ENCODE results near the gene DERA.
"Not testable (repeated sequence)": the region's sequence is repeated elsewhere in the genome, so short reads cannot be mapped to it uniquely, and the experiment has no call there.

Gene DERA

DNA sequence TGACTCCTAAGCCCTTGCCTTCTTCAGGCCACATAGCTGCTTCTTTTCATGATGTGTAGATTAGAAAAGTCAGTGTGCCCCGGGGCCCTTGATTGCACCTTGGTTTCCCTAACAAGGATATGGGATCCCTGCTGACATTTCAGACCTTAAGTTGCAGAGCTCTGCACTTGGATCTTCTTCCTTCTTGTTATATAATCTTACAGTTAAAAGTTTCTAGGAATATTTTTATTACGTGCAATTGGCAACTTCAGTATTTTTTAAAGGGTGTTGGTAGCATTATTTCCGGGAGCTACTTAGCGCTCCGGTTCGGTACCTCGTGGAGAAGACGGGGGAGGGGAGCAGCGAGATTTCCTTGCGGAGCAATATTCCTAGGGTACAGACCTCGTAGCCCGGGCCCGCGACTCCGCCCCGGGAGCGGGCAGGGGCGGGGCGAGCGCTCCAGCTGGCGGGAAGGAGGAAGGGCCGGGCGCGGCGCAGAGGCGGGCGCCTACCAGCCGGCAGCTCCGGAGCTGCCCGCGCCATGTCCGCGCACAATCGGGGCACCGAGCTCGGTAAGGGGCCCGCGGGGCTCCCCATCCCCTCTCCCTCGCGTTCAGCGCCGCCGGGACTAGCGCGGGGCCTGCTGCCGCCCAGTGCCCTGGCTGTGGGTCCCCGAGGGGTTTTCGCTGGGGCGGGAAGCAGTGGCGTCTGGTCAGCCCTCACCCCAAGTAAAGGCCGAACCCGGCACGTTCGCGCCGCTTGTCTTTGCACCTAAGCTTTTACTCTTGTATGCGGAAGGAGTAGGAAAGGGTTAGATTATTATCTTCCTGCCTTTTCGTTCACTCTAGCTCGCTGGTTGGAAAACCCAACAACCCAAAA lies at the start of gene DERA:
Gene DERA, plus strand, starts transcription at position 469 of the 858 bp plus-strand sequence. Its CDS starts 52 bp downstream, at position 521.
- DNase-seq = peak; percentile 54

DNA sequence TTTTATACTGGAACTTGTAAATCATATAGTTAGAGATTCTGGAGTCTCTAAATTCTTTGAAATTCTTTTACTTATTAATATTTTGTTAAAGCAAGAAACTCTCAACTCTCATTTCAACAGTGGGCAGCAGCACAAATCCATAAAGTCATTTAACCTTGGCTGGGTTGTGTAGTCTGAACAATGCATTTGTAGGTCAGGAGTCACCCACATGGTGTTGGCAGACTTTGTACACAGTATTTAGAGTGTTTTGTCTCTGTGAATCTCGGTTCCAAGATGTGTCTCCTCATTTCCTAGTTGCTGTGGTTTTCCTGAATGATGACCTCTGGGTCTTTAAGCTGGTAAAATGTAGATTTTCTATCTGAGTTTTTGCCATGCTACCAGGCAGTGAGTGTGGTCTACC lies 49.7 kb upstream of the DERA start:
- DNase-seq = no peak

DNA sequence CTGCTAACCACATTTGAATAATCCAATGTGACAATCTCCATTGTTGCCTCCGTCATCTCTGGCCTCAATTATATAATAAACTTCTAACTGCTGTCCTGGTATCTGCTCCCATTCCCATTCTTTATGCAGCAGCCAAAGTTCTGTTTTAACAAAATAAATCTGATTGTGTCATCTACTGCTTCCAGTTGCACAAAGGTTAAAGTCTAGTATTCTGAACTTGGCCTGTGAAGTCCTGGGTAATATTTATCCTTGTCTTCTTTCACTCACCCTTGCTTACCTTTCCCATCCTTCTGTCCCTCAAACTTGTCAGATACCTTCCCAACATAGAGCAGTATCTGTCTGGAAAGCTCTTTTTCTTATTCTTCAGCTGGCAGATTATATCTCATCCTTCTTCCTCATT lies 48.3 kb upstream of the DERA start:
- no peak for DNase-seq

DNA sequence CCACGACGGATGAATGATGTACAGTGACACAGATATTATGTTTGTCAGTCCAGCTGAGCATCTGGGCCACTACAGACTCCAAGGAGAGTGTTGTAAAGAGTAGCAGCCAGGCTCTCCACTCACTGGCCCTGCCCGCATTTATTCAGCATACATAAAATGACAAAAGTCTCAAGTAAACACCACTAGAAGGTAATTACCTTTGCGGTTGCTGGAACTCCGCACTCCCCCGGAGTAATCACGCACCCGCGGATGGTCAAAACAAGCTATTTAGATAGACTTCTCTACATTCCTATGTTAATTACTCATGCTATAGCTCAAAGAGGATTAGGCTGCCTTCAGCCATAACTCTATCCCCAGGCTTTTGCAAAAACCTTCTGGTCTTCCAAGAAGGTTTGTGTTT lies 47.8 kb upstream of the DERA start:
- DNase-seq = no peak

DNA sequence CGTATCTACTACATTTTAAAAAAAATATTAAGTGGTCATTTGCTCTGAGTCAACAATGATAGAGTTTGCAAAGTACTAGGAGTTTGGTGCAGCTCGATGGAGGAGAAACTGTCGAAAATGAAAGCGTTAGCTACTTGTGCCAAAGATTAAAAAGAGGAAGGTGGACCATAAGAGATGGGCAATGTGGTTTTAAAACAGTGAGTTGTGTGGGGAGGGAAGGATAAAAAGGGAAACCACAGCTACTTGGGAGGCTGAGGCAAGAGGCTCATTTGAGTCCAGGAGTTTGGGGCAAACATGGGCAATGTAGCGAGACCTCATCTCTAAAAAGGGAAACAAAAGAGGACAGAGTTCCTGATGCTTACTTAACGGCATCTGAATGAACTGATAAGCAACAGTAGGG lies 47.1 kb upstream of the DERA start:
- no peak for DNase-seq

DNA sequence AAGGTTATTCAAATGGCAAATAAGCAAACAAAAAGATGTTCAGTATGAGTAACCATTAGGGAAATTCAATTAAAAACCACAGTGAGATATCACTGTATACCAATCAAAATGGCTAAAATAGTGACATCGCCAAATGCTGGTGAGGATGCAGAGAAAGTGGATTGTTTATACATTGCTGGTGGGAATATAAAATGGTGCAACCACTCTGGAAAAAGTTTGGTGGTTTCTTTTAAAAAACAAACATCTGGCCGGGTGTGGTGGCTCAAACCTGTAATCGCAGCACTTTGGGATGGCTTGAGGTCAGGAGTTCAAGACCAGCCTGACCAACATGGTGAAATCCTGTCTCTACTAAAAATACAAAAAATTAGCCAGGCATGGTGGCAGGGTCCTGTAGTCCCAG lies 42.9 kb upstream of the DERA start:
- DNase-seq = no peak

DNA sequence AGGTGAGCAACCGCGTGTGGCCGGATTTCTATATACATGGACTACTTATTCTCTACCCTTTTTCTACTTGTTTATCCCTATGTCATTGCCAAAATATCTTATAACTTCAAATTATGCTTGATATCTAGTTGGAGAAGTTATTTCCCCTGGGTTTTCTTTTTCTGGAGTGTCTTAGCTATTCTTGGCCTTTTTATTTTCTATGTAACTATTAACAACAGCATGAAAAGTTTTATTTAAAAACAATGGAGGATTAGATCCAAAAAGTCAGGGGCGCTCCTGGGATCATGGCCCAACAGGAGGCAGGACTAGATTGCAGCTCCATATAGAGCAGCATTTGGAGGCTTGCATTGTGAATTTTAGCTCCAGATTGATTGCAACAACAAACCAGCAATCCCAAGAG lies 37.6 kb upstream of the DERA start:
- DNase-seq = no peak

DNA sequence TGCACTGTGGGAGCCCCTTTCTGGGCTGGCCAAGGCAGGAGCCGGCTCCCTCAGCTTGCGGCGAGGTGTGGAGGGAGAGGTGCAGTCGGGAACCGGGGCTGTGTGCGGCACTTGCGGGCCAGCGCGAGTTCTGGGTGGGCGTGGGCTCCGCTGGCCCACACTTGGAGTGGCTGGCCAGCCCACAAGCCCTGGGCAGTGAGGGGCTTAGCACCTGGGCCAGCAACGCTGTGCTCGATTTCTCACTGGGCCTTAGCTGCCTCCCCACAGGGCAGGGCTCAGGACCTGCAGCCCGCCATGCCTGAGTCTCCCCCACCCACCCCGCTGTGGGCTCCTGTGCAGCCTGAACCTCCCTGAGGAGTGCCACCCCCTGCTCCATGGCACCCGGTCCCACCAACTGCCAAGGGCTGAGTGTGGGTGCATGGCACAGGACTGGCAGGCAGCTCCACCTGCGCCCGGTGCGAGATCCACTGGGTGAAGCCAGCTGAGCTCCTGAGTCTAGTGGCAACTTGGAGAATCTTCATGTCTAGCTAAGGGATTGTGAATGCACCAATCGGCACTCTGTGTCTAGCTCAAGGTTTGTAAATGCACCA lies 36.5 kb upstream of the DERA start:
- not testable (repeated sequence) for DNase-seq

DNA sequence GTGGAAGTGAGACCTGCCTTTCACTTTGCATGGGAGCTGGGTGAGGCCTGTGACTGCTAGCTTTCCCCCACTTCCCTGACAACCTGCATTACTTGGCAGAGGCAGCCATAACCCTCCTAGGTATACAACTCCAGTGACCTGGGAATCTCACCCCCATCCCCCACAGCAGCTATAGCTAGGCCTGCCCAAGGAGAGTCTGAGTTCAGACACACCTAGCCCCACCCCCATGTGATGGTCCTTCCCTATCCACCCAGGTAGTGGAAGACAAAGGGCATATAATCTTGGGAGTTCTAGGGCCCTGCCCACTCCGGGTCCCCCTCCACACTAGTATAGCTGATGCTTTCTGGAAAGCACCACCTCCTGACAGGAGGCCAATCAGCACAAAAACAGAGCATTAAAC lies 35.3 kb upstream of the DERA start:
- no peak for DNase-seq

DNA sequence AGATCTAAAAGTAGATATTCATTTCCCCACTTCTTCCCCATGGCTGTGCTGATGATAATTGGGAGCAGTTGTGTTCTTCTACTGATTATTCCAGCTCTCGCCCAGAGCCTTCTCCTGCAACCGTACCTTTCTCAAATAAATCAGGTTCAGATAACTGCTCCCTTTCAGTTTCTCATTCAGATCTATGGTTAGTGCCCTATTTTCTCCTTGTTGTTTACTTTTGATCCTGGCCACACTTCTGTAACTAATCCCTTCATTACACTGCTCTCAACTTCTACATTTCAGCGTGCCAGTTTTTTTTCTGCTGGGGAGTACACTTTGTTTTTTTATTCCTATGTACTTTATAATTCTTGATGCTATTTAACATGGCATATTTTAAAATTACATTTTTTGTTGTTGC lies 31.7 kb upstream of the DERA start:
- no peak for DNase-seq

DNA sequence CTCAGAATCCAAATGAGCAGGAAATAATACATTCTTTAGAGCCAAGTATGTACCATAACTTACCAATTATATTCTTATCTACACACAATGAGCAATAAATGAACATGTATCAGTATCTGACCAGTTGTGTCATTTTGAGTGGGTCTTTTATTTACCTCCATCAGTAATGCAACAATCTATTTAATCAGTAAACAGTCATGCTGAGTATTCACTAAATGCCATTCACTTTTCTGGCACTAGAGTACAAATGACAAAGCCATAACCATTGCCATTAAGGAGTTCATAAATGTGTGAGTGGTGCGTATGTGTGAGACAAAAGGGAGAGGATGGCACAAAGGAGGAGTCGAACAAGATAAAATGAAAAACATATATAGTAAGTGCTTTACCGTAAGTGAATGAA lies 30.4 kb upstream of the DERA start:
- no peak for DNase-seq

DNA sequence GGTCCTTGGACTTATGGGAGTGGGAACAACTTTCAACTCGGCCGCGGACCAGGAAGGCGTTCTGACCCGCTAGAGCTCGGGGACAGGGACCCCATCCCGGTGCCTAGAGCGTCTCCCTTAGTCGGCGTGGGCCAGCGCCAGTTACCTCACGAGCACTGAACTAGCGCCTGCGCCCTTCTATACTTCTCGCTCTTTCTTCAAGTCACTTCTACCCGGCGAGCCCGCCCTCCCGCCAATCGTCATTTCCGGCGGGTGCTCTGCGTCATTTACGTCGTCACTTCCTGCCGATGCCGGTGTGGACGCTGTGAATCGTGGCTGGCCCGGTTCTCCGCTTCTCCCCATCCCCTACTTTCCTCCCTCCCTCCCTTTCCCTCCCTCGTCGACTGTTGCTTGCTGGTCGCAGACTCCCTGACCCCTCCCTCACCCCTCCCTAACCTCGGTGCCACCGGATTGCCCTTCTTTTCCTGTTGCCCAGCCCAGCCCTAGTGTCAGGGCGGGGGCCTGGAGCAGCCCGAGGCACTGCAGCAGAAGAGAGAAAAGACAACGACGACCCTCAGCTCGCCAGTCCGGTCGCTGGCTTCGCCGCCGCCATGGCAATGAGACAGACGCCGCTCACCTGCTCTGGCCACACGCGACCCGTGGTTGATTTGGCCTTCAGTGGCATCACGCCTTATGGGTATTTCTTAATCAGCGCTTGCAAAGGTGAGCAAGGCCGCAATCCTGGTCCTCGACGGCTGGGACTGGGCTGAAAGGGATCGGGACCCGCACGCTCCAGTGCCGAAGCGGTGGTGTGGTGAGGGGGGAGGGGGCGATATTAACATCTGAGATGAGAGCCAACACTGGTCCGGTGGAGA lies 28.8 kb upstream of the DERA start, which contains the start of gene STRAP:
Gene STRAP, plus strand, starts transcription at position 270 of the 854 bp plus-strand sequence. Its CDS starts 321 bp downstream, at position 591.
- DNase-seq = peak; percentile 95

DNA sequence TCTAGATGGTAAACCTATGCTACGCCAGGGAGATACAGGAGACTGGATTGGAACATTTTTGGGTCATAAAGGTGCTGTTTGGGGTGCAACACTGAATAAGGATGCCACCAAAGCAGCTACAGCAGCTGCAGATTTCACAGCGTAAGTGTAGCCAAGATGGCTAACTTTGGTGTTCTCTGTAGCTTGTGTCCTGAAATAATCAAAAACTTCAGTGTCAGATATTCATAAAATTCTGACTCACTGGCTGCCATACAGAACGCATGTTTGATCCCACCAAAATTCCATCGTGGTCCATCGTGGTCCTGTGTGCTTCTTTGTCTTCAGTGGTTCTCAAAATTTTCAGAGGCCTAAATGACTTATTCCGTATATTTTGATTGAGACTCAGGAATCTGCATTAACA lies 27.6 kb upstream of the DERA start:
- no peak for DNase-seq

DNA sequence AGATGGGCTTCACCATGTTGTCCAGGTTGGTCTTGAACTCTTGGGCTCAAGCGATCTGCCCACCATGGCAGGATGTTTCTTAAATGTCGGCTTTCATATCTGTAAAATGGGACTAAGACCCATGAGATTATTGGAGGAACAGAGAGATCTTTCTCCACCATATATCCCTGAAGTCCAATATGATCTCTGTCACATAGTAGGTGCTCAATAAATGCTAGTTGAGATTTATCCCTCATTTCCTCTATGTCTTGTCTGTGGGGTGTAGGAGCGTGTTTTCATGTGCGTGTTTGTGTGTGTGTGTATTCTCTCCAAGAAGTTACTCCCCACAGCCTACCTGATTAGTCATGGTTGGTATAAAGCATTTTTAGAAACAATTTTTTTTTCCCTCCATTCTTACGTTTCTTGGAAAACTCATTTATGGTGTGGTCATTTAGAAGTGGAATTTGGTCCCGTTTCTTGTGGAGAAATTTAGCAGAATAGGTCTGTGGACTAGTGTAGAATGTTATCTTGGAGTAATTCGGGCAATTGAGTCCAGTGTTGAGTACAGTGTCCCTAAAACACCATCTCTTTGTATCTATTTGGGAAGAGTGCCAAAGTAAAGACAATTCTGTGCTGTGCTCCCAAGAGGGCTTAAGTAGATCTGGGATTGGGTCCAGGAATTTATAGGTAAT lies 24.6 kb upstream of the DERA start:
- DNase-seq = no peak

DNA sequence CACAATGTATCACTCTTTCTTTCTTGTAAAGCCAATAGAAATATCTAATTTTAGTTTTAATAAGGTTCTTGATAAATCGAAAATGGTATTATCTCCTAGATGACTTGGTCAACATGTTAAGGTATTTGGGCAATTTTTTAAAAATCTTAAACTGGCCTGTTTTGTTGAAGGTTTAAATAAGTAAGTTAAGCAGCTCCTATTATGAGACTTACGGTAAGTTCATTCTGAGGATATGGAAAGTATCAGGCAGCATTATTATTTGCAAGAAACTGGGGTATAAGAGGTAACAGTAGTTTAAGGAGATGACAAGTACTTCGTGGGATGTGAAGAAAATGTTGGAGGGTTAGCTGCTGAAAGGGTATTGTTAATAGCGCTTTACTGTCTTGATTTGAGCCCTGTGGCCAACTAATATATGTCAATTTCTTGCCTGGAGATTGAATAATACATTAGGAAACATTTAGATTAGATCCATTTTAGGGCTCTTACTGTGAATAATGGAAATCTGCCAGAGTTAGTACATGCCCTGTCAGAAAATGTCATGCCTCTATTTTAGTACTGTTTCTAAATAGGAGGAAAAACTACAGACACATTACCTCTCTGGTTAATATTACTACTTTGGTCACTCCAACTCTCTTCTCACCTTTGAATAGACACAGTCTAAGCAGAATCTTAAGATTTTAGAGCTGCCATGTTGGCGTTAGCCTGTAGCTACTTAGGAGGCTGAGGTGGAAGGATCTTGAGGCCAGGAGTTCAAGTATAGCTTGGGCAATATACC lies 23.9 kb upstream of the DERA start:
- DNase-seq = no peak

DNA sequence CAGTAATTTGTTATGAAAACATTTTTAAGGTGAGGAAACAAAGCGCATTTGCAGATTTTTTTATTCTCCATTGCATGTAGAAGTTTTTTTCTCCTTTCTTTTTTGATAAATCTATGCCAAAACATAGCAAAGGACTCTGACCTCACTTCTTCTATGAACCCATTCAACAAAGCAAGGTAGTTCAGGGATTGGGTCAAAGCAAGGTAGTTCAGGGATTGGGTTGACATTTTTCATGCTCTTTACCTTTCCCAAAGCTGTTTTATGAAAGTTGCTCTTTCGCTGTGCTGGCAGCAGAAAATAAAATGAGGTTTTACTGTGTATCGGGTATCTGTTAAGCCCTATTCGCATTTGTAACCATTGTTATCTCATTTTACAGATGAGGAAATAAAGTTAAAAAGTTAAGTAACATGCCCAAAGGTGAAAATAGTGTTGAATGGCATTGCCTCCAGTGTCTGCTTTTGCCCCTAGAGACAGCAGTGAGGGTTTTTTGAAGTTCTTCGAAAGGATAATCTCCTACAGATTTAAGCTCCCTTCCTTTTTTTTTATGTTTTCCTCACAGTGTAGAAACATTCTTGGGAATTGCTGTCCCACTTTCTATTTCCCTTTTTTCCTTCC lies 18.4 kb upstream of the DERA start:
- no peak for DNase-seq

DNA sequence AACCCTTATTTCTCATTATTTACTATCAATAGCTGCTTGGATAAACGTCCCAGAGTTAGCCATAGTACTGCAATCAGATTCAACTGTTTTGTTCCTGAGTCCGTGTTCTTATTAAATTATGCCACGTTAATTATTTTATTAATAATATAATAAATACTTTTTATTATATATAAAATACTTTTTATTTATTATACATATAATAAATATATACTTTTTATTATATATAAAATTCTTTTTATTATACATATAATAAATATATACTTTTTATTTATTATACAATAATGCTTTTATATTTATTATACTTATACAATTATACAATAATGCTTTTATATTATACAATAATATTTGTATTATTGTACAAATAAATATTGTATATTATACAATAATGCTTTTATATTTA lies 17.9 kb upstream of the DERA start:
- DNase-seq = no peak

DNA sequence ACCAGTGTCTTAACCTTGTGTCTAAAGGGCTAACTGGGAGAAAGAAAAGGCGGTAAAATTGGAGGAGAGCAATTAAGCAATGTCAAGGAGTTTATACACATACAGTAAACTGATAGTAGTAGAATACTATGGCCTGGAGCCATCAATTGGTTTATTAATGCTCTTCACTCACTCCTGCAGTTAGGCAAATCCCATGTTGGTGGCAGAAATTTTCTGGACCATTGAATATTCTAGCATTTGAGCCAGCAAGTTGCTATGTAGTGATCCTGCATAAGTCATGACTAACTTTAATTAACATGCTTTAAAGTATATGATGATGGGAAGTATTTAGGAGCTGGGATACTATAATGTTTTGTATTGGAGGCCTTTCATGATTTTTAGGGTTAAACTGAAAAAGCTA lies 14.3 kb upstream of the DERA start:
- DNase-seq = no peak

DNA sequence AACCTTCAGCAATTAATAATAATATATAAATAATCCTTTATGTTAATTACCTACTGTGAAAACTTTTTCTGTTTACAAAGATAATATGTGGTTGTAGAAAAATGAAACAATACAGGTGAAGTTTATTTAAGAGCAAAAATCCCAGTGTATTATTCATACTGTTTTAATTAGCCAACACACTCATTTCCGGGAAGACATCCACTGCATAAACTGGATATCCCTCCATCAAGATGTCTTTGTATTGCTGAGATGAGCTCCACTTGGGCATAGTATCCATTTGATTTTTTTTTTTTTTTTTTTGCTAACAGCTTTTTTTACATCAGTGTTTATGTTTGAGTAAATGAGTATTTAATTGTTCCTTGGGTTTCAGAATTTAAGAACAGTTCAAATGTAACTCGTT lies 13.7 kb upstream of the DERA start:
- DNase-seq = no peak

DNA sequence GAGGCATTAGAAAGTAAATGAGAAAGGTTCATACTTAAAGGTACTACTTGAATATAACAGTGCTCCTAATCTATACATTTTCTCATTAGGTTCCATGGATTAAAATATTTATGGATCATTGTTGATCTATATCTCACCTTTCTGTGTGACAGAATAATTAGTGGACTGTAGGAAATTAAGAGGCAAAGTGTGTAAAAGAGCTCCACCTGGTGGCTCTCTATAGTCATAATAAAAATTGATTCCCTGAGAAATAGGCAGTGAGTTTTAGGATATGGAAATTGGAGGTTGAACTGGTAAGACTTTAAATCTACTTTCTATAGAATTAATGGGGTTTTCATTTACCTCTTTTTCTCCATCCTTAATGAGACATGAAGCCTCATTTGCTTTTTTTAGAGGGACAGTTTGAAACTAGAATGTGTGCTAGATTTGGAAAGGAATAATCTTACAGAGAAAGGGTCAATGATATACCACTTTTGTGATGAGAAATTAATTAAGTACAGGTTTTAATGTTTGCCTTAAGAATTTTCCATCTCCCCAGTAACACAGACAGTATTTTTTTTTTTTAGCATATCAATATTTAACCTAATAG lies 11.8 kb upstream of the DERA start:
- no peak for DNase-seq

DNA sequence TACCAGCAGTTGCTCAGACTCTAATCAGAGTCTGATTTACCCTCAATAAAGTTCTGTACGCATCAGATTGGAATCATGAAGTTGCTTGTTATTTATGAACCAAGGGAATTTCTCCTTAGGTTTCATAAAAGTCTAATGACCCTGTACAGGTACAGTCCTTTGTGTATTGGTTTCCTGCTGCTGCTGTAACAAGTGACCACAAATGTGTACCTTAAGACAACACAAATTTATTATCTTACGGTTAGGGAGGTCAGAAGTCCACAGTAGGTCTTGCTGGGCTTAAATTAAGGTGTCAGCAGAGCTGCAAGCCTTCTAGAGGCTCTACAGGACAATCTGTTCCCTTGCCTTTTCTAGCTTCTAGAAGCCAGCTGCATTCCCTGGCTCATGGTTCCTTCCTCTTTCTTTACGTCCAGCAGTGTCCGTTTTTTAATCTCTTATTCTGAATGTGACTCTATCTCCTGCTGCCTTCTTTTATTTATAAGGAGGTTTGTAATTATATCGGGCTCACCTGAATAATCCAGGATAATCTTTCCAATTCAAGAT lies 6.7 kb upstream of the DERA start:
- DNase-seq = no peak
